GM04503 (cell line): ENCODE measurements around the gene MAPK1IP1L.
"Not testable (repeated sequence)": the region's sequence is repeated elsewhere in the genome, so short reads cannot be mapped to it uniquely, and the experiment has no call there.

Experiments used
- DNase-seq: peaks from one replicate; pipeline ENCODE4 v3.0.0-alpha.2; 2012; ENCODE audit warnings: low read depth

The MAPK1IP1L gene

GRCh38 chr14:55054098-55054497 lies 2.7 kb downstream of the MAPK1IP1L start:
- DNase-seq: no peak

GRCh38 chr14:55057919-55058318 lies 6.5 kb downstream of the MAPK1IP1L start:
- no peak for DNase-seq

- no peak for DNase-seq
These were observed 7.9 kb downstream of the MAPK1IP1L start for GRCh38 chr14:55059333-55059732.

- no peak for DNase-seq
These were observed 11.3 kb downstream of the MAPK1IP1L start for GRCh38 chr14:55062517-55063351.

GRCh38 chr14:55064896-55065295 lies 13.4 kb downstream of the MAPK1IP1L start:
- DNase-seq: not testable (repeated sequence)

- DNase-seq: no peak
These were observed 14.0 kb downstream of the MAPK1IP1L start for GRCh38 chr14:55065411-55065810.

GRCh38 chr14:55066223-55066622 lies 14.8 kb downstream of the MAPK1IP1L start:
- no peak for DNase-seq

- no peak for DNase-seq
These were observed 19.5 kb downstream of the MAPK1IP1L start for GRCh38 chr14:55070981-55071411.

- peak; percentile 95 for DNase-seq
These were observed 20.6 kb downstream of the MAPK1IP1L start for GRCh38 chr14:55071870-55072640.

GRCh38 chr14:55073856-55074255 lies 22.4 kb downstream of the MAPK1IP1L start:
- DNase-seq: no peak

- no peak for DNase-seq
These were observed 23.2 kb downstream of the MAPK1IP1L start for GRCh38 chr14:55074662-55075061.

- DNase-seq: no peak
These were observed 24.3 kb downstream of the MAPK1IP1L start for GRCh38 chr14:55075628-55076175.

- no peak for DNase-seq
These were observed 26.0 kb downstream of the MAPK1IP1L start for GRCh38 chr14:55077170-55078151.

GRCh38 chr14:55079961-55080360 lies 28.5 kb downstream of the MAPK1IP1L start:
- DNase-seq: not testable (repeated sequence)

GRCh38 chr14:55084401-55085059 lies 33.1 kb downstream of the MAPK1IP1L start:
- DNase-seq: no peak

GRCh38 chr14:55085060-55085660 lies 33.7 kb downstream of the MAPK1IP1L start:
- no peak for DNase-seq

- no peak for DNase-seq
These were observed 35.5 kb downstream of the MAPK1IP1L start for GRCh38 chr14:55086938-55087337.

GRCh38 chr14:55088356-55088755 lies 36.9 kb downstream of the MAPK1IP1L start:
- DNase-seq: no peak

GRCh38 chr14:55092341-55092740 lies 40.9 kb downstream of the MAPK1IP1L start:
- DNase-seq: no peak

GRCh38 chr14:55094292-55095157 lies 43.1 kb downstream of the MAPK1IP1L start:
- no peak for DNase-seq
